ENCODE data around the gene MRPL55. TPM values are rescaled to one million over a fixed set of nuclear protein-coding genes. Genes with fewer than 3 reads are reported as not detected.

The MRPL55 gene
- 98.6 and 142 TPM in 2 replicates for total RNA-seq

DNA sequence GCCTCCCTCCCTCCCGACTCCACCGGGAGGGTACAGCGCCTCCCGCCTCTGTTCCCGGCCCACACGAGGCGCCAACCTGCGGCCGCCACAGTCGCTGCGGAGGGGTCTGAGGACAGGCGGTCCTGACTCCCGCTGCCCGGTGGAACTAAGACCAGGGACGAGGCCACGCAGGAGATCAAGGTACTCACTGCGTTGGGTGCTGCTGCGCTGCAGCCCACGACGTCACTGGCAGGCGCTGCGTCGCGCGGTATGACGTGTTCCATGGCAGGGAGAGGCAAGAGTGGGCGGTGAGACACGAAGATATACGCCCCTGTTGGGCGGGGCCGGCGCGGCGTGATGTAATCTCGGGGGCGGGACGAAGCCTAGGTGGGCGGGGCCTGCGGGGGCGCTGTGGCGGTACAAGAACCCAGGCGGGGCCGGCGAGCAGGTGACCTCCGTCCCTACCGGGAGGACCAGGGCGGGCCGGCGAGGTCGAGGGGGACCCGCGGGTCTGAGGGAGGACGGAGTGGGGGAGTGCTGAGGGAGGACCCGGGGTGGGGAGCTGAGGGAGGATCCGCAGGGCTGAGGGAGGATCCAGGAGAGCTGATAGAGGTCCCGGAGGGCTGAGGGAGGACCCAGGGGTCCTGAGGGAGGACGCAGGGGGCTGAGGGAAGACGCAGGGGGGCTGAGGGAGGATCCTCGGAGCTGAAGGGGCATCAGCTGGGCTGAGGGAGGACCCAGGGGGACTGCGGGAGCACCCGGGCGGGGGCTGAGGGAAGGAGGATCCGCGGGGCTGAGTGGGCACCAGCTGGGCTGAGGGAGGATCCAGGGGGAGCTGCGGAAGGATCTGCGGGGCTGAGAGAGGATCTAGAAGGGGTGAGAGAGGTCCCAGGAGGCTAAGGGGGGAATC lies at the start of gene MRPL55:
Gene MRPL55 (minus strand): TSS at position 227 of the 889 bp plus-strand sequence. CDS start 1,039 bp downstream, outside the sequence.

GRCh38 chr1:228149406-228150119 lies 40.5 kb upstream of the MRPL55 start, which contains the start of gene GJC2:
Gene GJC2, plus strand, starts transcription at chr1:228149930. Its CDS starts 7,829 bp downstream, at chr1:228157759.

DNA sequence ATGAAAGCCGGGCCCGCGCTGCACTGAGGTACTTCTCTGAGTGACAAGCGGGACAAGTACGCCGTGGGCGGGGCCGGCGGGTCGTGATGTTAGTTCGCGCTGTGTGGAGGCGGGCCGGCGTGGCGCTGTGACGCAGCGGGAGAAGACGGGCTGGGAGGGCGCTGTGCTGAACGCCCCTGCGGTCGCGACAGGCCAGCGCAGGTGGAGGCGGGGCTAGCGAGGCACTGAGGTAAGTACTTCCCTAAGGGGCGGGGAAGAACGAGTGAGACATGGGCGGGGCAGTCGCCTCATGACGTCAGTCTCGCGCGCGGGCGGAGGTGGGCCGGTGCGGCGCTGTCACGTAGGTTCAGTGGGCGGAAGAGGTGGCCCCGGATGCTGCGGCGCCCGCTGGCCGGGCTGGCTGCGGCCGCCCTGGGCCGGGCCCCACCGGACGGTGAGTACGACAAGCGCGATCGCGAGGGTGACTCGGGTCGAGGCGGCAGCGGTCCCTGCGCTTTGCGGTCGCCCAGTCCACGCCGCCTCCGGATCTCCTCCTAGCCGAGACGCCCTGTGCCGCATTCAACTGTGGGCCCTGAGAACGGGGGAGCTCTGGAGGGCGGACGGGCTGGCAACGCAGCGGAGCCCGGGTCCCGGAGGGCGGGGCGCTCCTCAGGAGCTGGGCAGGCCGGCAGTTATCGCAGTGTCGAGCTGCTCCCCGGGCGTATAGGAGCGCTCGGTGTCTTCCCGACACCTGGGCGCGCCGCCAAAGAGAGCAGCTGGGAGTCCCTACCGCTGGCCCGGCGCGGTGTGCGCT lies 31.0 kb upstream of the MRPL55 start, which contains the start of gene GUK1:
Gene GUK1 (plus strand): TSS at position 349 of the 793 bp plus-strand sequence. CDS start 24 bp downstream, at position 373.

GRCh38 chr1:228102791-228103620 lies 6.1 kb downstream of the MRPL55 start, which contains the start of gene C1orf35:
Gene C1orf35, minus strand, starts transcription at chr1:228103325. Its CDS starts 98 bp downstream, at chr1:228103227.

DNA sequence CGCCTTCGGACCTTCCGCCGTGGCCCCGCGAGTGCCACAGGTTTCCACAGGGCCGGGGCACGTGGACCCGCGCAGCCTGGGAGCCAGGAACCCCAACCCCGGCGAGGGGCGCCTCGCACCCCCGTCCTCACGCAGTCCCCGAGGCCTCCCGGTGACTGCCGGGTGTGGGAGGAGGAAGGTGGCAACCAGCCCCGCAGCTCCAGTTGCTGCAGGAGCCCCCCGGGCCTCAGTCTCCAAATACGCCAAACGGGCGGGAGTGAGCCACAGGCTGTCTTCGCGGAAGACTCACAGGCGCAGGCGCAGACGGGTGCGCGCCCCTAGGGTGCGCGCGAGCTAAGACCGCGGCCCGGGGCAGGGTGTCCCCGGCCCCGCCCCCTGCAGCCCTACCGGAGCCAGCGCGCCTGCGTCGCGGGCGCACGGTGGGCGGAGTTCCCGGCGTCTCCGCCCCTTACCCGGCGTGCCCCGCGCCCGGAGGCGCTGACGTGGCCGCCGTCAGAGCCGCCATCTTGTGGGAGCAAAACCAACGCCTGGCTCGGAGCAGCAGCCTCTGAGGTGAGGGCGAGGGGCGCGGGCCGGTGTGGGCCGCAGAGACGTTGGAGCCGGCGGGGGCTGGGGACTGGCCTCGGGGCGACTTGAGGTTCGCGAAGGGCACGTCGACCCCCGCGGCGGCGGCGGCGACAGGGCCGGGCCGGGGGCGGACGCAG lies 26.7 kb downstream of the MRPL55 start, which contains the start of gene ARF1:
Gene ARF1 (plus strand): TSS at position 495 of the 704 bp plus-strand sequence. CDS start 14,407 bp downstream, outside the sequence.

Other genes with a start within 250 kb of the MRPL55 start
- 0.65 and 4.3 TPM in 2 replicates for gene WNT9A, start 161.4 kb downstream of the MRPL55 start, total RNA-seq
- gene WNT3A, start 102.3 kb downstream of the MRPL55 start, total RNA-seq: not detected in 2 replicates
- gene ARF1, start 26.6 kb downstream of the MRPL55 start, total RNA-seq: 486 and 543 TPM in 2 replicates
- 10.4 and 13.2 TPM in 2 replicates for gene C1orf35, start 6.0 kb downstream of the MRPL55 start, total RNA-seq
- 291 and 331 TPM in 2 replicates for gene GUK1, start 31.0 kb upstream of the MRPL55 start, total RNA-seq
- gene GJC2, start 40.6 kb upstream of the MRPL55 start, total RNA-seq: 0.16 and 0.51 TPM in 2 replicates
- 2.4 and 3.0 TPM in 2 replicates for gene IBA57, start 56.5 kb upstream of the MRPL55 start, total RNA-seq
- 3.7 and 17.7 TPM in 2 replicates for gene OBSCN, start 98.7 kb upstream of the MRPL55 start, total RNA-seq